Measurements from ENCODE around the gene TBX2.

TBX2 gene

GRCh38 chr17:61456061-61456681 is 56.5 kb downstream of the TBX2 start:
- DNase-seq: no peak

- DNase-seq: no peak
Measured at GRCh38 chr17:61456688-61457225, 57.1 kb downstream of the TBX2 start.

- no peak for DNase-seq
Measured at GRCh38 chr17:61457226-61457983, 57.8 kb downstream of the TBX2 start.

- no peak for DNase-seq
Measured at GRCh38 chr17:61458000-61458399, 58.4 kb downstream of the TBX2 start.

GRCh38 chr17:61458421-61459141 is 58.9 kb downstream of the TBX2 start:
- DNase-seq: no peak
